GM21723 (cell line): Measurements from ENCODE around the gene MCMBP.
"Not testable (repeated sequence)": the region's sequence is repeated elsewhere in the genome, so short reads cannot be mapped to it uniquely, and the experiment has no call there.

Experiments
- ATAC-seq: cut with Tn5 transposase; IDR thresholded peaks from one replicate; pipeline ENCODE4 v1.9.1; 2021; ENCODE audit warnings: mild to moderate bottlenecking, moderate library complexity; ENCODE audit not compliant: unreplicated experiment

Gene MCMBP, protein sequence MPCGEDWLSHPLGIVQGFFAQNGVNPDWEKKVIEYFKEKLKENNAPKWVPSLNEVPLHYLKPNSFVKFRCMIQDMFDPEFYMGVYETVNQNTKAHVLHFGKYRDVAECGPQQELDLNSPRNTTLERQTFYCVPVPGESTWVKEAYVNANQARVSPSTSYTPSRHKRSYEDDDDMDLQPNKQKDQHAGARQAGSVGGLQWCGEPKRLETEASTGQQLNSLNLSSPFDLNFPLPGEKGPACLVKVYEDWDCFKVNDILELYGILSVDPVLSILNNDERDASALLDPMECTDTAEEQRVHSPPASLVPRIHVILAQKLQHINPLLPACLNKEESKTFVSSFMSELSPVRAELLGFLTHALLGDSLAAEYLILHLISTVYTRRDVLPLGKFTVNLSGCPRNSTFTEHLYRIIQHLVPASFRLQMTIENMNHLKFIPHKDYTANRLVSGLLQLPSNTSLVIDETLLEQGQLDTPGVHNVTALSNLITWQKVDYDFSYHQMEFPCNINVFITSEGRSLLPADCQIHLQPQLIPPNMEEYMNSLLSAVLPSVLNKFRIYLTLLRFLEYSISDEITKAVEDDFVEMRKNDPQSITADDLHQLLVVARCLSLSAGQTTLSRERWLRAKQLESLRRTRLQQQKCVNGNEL

DNA sequence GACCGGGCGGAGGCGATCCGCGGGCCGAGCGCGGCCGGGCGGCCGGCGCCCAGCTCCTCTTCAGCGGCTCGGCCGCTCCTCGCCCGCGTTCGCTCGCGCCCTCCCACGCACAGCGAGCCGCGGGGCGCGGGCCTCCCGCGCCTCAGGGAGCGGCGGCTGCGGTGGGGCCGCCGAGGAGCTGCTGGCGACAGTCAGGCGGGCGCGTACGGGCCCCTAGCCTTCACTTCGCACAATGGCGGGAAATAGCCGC lies at the start of gene MCMBP:
TSS of gene MCMBP (minus strand) at position 234 of the 250 bp plus-strand sequence. CDS start 259 bp downstream, outside the sequence.
- ATAC-seq: no peak

DNA sequence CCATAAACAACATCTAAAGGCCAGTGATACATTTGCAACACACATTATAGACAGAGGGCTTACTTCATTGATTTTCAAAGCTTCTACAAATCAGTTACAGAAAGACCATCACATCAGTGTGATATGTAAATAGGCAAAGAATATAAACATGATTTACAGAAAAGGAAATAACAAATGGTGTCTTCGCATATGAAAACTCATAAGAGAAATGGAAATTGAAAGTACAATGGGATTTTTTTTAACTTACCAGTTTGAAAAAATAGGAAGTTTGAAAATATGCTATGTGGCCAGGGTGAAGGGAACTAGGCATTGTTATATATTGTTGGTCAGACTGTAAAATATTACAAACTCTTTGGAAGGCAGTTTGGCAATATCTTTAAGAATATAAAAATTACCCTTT lies 47.2 kb upstream of the MCMBP start:
- ATAC-seq: no peak

DNA sequence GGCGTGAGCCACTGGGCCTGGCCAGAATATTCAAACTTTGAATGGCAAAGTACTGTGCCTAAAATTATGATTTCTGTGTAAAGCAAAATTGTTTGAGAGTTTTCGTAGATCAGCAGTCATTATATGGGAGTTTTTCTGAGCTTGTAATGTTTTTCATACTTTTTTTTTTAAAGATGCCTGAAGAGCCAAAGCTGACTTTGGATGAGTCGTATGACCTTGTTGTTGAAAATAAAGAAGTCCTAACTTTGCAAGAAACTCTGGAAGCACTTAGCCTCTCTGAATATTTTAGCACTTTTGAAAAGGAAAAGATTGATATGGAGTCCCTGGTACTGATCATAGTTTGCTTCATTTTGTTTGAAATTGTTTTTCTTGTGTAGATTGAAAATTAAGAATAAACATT lies 46.6 kb upstream of the MCMBP start:
- ATAC-seq: no peak

DNA sequence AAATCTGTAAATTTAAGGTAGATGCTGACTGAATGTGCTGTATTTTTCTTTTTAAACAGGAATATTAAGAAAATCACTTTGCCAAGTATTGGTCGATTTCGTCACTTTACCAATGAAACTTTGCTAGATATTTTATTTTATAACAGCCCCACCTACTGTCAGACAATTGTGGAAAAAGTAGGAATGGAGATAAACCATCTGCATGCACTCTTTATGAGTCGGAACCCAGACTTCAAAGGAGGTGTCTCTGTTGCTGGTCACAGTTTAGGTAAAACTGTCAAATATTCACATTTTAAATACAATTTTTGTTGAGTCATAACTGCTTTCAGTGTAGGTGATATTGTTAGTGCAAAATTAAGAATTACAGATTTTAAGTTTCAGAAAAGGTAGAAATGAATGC lies 45.1 kb upstream of the MCMBP start:
- ATAC-seq: no peak

DNA sequence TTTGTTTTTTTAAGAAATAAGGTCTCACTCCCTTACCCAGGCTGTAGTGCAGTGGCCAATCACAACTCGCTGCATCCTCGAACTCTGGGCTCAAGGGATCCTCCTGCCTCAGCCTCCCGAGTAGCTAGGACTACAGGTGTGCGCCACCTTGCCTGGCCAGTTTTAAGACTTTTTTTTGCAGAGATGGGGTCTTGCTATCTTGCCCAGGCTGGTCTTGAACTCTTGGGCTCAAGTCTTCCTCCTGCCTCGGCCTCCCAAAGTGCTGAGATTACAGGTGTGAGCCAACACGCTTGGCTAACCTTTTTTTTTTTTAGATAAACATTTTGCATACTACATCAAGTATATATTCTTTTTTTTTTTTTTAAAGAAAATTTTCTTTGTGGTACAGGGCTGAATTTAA lies 38.0 kb upstream of the MCMBP start:
- no peak for ATAC-seq

DNA sequence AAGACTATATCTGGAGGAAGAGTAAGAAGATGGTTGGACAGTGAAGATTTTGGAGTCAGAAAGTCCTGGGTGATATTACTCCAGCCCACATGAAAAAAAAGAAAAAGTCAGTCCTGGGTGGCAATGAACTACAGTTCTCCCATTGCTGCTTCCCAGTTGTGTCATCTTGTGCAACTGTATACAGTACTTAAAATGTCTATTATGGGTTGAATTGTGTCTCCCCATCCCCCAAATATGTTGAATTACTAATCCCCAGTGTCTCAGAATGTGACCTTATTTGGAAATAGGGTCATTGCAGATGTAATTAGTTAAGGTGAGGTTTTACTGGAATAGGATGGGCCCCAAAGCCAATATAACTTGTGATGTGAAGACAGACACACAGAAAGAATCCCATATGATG lies 35.5 kb upstream of the MCMBP start:
- ATAC-seq: no peak

DNA sequence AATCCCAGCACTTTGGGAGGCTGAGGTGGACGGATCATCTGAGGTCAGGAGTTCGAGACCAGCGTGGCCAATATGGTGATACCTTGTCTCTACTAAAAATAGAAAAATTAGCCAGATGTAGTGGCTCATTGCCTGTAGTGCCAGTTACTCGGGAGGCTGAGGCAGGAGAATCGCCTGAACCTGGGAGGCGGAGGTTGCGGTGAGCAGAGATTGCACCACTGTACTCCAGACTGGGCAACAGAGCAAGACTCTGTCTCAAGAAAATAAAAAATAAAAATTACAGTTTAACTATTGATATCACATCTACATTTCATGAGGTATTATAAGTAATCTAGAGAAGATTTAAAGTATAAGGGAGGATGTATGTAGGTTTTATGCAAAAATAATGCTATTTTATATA lies 35.1 kb upstream of the MCMBP start:
- ATAC-seq: not testable (repeated sequence)

DNA sequence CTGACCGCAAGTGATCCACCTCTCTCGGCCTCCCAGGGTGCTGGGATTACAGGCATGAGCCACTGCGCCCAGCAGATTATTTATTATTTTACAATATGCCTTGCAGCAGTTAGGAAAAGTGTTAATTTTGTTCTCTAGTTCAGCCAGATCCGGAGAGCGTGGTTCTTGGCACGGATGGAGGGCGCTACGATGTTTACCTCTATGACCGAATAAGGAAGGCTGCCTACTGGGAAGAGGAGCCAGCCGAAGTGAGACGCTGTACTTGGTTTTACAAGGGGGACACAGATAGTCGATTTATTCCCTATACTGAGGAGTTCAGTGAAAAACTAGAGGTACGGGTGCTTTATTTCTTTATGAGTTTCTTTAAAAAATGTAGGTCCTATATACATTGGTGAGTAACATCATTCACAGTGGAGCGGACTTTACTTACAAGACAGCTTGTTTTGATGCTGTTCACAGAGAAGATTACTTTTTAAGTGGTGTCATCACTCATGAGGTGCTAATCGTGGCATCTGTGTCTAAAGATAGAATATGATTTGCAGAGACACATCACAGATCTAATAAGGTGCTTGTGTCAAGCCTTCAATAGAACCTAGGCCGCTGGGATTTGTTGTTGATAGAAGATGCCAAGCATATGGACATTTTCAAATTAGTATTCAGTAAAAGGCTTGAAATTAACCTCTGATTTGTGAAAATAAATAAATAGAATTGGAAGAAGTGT lies 31.5 kb upstream of the MCMBP start:
- ATAC-seq: no peak

DNA sequence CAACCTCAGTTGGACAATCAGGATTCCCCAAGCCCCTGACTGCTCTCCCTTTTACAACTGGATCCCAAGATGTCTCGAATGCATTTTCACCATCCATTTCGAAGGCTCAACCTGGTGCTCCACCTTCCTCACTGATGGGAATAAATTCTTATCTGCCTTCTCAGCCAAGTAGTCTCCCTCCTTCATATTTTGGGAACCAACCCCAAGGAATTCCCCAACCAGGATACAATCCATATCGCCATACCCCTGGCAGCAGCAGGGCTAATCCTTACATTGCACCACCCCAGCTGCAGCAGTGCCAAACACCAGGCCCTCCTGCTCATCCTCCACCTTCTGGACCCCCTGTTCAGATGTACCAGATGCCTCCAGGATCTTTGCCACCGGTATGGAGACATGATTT lies 25.9 kb upstream of the MCMBP start:
- no peak for ATAC-seq

DNA sequence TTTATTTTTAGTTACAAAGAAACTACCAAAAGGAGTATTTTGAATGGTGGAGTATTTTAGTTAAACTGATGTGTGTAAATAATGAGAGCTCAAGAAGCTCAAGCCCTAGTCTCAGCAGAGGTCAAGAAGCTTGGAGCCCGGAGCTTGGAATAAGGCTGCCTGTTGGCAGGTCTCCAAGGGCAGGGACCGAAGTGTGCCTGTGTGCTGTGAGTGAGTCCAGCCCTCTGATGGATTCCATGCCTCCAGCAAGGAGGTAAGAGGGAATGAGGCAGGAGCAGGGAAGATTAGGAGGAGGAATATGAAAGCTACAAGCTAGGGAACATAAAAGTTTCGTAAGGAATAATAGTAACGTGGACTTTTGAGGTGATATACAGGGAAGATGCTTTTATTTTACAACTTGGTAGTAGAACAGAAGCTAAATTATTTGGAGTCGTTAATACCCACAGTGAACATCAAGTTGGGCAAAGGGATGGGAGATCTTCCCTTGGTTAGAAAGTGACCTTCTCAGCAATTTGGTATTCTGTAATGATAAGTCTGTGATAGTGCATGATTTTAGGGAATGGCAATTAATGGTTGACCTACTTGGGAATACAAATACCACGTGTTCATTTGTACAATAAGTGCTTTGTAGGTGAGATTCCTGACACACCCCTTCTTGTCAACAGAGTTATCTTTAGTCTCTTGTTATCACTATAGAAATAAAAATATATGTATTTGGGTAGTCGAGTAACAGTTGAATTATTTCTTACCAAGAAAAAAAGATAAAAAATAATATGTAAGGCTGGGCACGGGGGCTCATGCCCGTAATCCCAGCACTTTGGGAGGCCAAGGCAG lies 24.5 kb upstream of the MCMBP start:
- ATAC-seq: no peak

DNA sequence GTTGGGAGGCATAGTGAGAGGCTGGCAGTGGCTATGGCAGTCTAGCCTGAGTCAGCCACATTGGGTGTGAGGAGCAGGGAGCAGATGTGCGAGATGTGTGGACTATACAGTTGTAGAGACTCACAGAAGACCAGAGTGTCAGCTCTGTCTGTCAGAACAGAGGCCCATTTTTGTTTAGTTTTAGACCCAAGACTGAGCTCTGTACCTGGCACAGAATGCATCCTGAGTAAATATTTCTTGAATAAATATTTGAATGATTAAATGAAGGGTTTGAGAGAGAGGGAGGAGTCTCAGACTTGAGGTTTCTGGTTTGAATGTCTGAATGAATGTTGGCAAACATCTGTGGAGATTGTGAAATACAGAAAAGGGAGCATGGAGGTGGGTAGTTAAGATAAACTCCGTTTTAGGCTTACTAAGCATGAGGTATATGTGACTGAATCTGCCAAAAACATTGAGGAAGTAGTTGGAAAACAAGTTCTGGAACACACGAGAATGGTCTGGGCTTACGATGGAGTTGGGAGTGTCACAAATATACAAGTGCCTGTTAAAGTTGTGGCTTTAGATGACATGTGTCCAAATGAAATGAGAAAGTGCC lies 23.5 kb upstream of the MCMBP start:
- ATAC-seq: no peak

DNA sequence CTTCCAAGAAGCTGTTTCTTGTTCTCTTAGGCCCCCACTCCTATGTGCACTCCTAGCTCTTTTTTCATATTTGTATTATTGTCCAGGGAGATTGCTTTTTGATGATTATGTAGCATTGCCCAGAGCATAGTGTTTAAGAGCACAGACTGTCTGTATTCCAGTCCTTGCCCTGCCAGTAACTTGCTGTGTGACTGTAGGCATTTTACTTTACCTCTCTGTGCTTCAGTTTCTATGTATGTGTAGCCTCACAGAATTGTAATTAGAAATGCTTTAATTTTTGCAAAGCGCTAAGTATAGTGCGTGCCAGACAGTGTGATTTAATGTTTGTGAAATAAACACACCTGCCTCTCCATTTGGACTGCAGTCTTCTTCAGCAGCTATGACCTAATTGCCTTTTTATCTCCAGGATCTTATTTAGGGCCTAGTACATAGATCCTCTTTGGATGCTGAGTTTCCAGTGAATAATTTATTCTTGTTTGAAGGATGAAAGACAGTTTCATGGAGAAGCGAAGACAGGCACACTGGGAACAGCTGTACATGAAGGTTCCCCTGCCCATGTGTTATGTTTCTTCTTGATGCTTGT lies 21.3 kb upstream of the MCMBP start:
- no peak for ATAC-seq

DNA sequence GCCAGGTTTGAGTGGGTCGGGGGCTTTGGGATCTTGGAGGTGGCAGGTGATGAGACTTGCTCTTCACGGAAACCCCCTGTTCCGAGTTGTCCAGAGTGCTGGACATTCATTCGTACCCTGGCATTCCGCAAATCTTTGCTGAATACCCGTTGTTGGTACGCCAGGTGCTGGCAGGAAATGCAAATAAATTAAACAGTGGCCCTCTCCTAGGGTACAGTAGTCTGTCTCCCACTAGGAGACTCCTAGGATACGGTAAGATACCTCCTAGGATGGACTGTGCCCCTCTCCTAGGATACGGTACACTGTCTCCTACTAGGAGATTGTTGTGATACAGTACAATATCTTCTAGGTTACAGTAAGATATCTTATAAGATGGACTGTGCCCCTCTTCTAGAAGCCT lies 20.4 kb upstream of the MCMBP start:
- no peak for ATAC-seq

DNA sequence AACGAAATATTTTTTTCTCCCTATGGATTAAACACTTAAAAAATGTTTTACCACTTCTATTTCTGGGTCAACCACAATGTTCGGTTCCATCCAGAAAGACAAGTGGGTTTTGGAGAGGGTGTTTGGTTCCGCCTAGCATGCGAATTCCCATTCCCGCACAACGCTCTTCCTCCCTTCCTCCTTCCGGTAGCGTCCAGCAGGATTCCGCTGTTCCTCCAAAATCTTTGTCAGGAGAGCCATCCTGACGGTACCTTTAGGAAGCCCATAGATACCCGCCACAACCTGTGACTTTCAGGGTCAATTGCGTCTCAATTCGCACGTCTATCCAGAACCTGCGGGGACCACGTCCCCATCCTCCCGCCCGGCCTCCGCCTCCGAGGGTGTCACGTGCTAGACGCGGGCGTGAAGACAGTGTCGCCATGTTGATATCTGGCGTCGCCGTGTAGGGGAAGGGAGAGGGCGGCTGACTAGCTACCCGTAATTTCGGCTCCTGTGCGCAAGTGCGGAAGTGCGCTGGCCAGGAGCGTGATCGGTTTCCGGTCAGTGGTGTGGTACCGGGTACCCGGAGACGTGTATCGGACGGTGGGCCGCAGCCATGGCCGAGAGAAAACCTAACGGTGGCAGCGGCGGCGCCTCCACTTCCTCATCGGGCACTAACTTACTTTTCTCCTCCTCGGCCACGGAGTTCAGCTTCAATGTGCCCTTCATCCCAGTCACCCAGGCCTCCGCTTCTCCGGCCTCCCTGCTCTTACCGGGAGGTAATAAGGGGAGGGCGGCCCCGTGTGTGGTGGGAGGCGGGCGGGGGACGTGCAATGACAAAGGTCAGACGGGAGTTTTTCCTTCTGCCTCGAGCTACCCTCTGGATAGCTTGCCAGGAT lies 19.8 kb upstream of the MCMBP start, which contains the start of gene SEC23IP:
TSS of gene SEC23IP (plus strand) at position 543 of the 878 bp plus-strand sequence. CDS start at position 596, 53 bp downstream.
- ATAC-seq: peak; percentile 99

DNA sequence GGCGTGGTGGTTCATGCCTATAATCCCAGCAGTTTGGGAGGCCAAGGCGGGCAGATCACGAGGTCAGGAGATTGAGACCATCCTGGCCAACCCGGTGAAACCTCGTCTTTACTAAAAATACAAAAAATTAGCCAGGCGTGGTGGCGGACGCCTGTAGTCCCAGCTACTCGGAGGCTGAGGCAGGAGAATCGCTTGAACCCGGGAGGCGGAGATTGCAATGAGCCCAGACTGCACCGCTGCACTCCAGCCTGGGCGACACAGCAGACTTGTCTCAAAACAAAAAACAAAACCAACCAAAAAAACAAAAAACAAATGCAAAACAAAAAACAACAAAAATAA lies 19.2 kb upstream of the MCMBP start:
- ATAC-seq: not testable (repeated sequence)

DNA sequence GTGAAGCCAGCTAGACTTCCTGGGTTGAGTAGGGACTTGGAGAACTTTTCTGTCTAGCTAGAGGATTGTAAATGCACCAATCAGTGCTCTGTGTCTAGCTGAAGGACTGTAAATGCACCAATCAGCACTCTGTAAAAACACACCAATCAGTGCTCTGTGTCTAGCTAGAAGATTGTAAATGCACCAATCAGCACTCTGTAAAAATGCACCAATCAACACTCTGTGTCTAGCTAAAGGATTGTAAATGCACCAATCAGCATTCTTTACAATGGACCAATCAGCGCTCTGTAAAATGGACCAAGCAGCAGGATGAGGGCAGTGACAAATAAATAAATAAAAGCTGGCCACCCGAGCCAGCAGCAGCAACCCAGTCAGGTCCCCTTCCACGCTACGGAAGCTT lies 17.7 kb upstream of the MCMBP start:
- ATAC-seq: not testable (repeated sequence)

DNA sequence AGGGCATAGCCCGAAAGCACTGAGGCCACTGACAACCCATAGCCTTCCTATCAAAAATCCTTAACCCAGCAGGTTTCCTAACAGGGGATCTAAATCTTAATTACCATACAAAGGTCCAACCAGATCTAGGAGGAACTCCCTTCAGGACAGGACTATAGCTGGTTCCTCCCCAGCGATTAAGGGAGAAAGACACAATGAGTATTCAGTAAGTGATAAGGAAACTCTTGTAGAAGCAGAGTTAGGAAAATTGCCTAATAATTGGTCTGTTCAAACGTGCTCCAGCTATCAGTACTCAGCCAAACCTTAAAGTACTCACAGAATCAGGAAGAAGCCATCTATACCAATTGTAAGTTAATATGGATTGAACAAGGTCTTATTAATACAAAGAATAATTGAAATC lies 16.6 kb upstream of the MCMBP start:
- ATAC-seq: not testable (repeated sequence)

DNA sequence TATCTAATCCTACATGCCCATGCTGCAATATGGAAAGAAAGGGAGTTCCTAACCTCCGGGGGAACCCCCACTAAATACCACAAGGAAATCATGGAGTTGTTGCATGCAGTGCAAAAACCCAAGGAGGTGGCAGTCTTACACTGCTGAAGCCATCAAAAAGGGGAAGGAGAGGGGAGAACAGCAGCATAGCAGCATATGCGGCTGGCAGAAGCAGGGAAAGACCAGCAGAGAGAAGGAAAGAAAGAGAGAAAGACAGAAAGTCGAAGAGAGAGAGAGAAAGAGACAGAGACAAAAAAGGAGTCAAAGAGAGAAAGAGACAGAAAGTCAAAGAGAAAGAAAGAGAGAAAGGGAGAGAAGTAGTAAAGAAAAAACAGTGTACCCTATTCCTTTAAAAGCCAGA lies 16.1 kb upstream of the MCMBP start:
- ATAC-seq: not testable (repeated sequence)

DNA sequence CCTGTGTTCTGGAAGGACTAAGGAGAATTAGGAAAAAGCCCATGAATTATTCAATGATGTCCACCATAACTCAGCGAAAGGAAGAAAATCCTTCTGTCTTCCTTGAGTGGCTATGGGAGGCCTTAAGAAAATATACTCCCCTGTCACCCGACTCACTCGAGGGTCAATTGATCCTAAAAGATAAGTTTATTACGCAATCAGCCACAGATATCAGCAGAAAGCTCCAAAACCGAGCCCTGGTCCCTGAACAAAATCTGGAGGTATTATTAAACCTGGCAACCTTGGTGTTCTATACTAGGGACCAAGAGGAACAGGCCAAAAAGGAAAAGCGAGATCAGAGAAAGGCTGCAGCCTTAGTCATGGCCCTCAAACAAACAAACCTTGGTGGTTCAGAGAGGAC lies 13.4 kb upstream of the MCMBP start:
- not testable (repeated sequence) for ATAC-seq
